NCI-H2196 (cell line): Measurements from ENCODE around the gene KCNA10.

Source experiments
- DNase-seq: peaks from one replicate; lab custom pipeline; 2025; ENCODE audit not compliant: unreplicated experiment; lab: John Stamatoyannopoulos, UW

The KCNA10 gene

DNA sequence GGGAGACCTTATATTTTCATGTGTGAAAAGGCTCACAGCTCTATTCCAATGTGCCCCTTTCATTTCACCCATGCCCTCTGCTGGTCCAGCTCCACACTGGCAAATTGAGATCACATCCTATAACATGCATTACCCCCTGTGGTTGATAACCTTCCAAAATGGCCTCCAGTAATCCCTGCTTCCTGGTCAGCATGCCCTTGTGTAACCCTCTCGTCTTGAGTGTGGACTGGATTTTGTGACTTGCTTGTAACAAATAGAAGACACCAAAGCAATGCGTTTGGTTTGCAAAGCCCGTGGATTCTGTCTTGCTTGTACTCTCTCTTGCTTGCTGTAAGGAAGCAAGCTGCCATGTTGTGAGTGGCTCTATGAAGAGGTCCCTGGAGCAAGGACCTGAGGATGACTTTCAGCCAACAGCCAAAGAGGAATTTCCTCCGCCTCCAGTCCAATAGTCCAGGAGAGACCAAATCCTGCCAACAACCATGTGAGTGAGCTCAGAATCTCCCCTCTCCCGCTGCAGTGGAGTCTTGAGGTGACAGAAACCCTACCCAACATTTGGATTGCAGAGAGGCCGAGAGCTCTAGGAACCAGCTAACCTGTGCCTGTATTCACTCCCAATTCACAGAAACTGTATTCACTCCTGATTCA lies 17.4 kb downstream of the KCNA10 start:
- DNase-seq, result peak; percentile 7

DNA sequence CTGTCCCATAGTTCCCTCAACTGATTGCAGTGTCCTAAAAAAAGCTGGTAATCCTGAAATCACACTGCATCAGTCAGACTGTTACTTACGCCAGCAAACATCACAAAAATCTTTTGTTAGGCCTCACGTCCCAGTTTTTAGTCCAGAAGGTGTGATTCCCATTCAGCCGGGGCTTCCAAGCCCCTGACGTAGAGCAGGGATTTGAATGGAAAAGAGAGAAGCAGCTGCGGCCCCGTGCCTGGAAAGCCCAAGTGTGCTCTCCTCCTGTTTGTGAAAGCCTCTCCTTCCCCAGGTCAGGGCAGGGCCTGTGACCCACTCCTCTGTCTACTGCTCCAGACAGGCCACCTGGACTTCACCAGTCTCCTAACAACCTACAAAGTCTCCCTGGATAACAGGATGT lies 20.7 kb downstream of the KCNA10 start:
- no peak for DNase-seq

DNA sequence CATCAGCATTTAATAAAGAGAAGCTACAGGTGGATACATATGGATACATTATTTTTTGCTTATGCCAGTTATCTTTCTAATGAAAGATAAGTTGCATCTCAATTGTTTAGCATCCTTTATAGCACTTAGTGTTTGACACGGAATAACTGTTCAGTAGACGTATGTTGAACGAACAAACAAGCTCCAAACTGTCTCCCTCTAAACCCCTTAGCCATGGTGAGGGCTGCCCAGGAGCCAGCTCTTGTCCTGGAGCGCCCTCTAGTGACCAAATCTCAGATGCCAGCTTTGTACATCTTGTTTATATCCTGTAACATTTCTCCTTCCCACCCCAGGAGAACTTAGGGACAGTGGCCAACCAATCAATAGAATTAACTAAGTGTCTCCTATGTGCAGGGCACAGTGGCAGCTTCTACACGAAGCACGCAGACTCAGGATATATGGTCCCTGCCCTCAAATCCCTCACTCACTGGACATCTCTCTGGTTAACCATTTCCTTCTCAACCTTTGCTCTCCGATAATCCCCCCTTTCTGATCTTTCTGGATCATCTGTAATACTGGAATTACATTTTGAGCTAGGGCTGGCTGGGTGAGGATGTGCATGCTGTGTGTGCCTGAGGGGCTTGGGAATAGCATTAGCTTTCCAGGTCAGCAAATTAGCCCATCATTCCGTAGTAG lies 22.9 kb downstream of the KCNA10 start:
- peak; percentile 83 for DNase-seq

DNA sequence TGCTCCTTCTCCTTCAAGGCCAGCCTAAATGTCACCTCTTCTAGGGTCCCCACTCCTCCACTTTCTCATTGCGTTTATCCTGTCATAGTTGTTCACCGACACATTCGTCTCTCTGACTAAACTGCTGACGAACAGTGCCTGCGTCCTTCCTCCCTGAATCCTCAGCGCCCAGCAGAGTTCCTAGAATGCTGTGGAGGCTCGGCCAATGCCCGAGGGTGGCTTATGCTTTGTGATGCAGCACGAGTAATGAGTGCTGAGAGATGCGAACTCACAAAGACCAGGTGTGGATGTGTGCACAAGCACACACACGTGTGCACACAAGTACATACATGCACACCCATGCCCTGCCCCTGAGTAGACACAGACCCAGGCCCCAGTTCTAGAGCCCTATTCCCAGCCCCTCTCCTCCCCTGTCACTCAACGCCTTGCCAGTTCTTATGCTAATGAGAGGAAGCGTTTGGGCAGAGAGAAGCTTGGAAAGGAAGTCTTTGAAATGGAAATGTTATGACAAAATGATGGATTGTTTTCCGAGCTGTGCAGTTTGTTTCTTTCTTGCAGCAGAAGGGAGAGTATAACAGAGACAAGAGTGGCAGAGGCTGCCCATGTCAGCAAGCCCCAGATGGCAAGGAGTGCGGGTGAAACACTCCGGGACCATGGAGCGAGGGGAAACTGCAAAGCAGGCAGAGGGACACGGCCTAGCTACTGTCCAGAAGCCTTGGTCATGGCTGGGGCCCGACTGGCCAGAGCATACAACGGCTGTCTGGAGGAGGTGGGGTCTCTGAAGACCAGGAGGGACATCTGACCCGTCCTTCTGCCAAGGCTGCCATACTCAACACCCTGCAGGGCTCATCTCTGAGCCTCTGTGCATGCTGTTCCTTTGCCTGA lies 24.2 kb downstream of the KCNA10 start:
- no peak for DNase-seq

DNA sequence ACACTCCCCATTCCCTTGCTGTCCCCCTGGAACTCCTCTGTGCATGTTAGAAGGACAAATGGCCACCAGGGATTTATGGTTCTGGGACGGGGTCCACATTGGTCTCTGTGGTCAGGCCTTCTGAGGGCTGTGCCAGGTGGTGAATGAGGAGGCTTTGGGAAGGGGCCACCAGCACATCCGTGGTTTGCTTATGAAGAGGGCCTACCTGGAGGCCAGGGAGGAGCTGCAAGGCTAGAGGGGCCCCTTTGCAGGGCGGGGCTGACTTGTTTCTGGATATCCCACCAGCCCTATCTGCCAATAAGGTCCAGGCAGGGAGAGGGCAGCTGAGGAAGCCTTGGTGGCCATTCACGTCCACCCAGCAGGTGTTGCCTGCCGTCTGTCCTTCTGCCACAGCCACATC lies 24.9 kb downstream of the KCNA10 start:
- no peak for DNase-seq

DNA sequence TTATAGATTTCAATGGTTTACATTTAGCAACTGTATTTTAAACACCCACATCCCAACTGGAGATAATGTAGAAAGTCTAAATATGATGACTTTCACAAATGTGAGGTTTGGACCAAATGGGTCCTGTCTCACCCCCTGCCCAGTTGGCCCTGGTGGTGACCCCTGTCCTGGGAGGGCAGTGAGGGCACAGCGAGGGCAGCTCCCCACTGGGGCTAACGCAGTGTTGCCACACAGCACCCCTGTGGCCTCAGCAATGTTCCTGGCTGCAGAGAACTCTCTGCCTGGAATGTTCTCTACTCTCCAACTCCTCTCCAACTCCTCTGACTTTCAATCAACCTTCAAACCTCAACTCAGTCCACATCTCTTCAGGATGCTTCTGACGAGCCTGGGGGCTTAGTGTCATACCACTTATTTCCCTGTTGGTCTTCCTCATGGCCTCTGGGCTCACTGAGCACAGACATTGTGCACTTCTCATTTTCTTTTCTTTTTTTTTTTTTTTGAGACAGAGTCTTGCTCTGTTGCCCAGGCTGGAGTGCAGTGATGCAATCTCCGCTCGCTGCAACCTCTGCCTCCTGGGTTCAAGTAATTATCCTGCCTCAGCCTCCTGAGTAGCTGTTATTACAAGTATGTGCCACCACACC lies 25.8 kb downstream of the KCNA10 start:
- DNase-seq, result no peak

DNA sequence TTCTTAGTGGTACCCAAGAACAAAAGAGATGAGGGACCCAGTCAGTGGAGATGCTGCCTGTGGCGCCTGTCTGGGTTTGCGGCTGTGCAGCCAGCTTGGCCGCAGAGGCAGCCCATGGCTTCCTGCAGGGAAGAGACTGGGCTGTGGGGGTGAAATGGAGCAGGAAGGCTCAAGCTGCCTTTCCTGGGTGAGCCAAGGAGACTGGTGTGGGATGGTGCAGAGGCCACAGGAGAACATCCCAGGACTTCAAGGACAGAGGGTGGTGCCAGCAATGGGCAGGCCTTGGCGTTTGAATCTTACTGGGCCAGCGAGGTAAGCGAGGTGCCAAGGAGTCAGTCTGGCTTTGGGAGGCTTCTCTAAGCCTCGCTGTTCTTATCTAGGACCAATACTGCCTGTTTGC lies 26.4 kb downstream of the KCNA10 start:
- no peak for DNase-seq

DNA sequence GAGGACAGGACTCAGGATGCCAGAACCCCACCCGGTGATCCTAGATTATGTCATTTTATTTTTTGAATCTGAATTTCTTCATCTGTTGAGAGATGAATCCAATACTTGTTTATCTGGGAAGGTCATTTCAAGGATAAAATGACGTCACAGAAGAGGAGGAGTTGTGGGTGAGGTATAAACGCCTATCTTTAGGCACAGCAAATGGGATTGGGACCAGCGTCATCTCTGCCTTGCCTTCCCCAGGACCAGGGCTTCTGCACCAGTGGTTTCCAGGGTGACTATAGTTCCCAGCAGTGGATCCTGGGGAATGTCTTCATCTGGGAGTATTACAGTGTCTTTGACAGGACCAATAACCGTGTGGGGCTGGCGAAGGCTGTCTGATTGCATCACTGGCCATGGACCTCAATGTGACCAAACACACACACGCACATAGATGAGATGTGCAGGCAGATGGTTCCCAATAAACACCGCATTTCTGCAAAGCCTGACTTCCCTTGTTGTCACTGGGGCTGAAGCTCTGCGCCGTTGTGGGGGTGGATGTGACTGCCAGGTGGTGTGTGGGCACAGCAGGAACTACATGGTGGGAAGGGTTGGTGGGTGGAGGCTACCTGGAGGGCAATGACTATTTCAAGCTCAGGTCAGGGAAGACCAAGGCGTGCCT lies 28.1 kb downstream of the KCNA10 start:
- no peak for DNase-seq

DNA sequence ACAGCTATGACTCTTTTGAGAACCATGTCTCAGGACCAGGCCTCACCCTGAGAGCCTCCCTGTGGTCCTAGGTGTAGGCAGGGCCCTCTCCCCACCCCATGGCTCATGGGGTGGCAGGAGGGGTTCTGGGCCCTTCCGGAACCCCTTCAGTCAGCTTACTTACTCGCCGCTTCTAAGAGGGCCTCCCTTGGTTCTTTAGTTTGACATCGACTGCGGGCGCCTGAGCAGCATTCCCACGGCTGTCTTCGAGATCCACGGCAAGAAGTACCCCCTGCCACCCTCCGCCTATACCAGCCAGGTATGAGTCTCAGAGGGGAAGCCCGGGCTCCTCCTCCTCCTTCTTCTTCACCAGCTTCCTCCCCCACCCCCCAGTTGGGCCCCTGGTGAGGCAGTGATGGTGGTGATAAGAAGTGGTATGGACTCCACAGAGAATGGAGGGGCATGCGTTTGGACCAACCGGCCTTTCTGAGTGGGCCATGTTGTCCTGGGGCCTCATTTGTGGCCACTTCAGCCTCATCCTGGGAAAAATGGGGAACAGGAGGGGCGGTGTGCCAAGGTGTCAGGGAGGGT lies 28.9 kb downstream of the KCNA10 start:
- DNase-seq, result no peak

DNA sequence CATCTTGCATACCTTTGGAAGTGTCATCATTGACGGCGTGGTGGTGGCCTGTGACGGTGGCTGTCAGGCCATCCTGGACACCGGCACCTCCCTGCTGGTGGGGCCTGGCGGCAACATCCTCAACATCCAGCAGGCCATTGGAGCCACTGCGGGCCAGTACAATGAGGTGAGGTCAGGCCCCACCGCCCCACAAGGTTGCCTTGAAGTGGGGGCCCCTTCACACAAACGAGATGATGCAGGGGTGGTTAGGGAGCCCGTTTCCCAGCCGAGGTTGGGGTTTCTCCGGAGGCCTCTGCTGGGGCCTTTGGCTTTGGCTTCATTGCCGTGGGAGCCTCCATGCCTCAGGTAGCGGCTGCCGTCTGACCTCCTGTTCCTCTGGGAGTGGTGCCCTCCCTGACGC lies 29.6 kb downstream of the KCNA10 start:
- no peak for DNase-seq

DNA sequence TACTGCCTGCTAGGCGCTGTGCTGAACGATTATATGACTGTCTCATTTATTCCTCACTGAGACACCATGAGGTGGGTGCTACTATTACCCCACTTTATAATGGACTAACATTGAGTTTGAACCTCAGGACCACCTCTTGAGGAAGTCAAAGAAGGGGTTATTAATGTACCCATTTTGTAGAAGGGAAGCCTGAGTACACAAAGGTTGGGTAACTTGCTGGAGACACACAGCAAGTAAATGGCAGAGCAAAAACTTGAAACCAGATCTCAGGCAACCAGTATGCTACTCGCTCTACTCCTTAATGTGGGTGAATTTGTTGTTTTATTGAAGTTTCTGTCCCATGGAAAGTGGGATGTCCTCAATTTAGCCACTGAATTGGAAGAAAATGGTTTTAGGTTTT lies 30.1 kb downstream of the KCNA10 start:
- no peak for DNase-seq

DNA sequence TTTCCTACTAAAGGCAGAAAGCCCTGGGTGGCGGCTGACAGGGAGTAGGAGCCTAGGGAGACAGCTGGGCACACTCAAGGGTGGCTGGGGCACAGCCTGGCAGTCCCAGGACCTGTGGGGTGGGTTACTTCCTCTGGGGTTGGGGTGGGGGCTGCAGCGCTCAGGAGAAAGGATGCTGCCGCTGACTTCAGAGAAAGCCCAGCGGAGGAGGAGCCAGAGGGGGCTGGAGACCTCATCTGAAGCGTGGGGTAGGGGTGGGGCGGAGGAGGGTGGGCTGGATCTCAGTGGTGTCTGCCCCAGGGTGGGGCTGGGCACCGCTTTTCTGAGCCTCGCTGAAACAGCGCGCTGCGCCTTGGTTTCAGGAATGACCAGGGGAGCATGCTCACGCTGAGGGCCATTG lies 30.8 kb downstream of the KCNA10 start:
- DNase-seq, result no peak

DNA sequence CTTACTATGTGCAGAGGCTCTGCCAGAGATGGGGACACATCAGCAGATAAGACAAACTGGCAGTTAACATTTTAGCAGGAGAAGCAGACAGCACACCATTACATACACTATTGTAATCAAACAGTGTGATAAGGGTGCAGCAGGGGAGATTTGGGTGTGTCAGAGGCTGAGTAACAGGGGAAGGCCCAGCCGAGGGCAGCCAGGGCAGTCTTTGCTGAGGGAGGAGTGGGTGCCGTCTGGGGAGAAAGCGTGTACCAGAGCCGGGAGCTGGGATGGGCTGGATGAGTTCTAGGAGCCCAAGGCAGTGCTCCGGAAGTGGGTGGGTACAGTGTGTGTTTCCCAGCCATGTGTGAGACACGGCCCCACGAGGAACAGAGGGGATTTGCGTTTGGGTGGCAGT lies 31.2 kb downstream of the KCNA10 start:
- DNase-seq, result no peak

DNA sequence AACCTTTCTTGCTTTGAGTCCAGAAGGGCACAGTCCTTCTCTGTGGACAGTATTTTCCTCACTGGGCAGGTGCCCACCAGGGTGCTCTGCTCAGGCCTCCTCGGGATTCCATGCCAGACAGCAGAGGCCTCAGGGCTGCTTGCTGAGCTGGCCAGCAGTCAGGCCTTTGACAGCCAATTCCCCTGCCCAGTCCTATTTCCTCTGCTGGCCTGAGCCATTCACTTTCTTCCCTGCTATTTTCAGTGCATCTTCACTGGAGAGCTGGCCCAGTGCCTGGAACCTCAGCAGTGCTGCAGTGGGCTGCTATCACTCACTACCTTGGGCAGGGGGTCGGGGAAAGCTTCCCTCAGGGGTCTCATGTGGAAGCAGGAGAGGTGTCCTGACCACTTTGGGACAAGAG lies 33.2 kb downstream of the KCNA10 start:
- DNase-seq, result no peak

DNA sequence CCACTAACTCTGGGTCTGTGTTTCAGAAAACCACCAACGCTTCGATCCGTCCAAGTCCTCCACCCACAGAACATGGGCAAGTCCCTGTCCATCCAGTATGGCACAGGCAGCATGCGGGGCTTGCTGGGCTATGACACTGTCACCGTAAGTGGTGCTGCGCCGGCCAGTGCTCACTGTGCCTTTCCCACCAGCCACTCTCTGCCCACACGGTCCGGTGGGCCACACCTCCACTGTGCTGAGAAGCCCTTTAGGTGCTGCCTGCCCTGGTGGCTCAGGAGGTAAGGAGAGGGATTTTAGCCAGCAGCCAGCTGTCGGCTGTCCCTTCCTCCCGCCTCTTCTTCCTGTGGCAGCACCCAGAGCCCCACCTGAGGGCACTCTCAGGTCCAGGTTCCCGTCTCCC lies 34.2 kb downstream of the KCNA10 start:
- no peak for DNase-seq

DNA sequence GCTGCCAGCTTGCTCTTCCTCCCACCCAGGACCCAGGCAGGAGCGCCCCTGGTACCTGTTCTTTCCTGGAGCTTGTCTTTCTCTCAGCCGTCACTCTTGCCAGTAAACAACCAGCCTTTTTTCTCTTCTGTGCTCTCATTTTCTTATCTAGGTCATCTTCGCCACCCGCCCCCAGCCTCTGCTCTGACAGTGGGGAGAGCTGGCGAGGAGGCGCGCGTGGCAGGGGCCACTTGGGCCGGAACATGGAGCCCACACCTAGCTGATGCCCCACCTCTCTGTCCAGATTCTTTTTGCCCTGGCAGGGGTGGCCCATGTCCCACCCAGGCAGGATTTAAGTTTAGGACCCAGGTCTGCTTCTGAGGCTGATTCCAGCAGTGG lies 35.7 kb downstream of the KCNA10 start:
- DNase-seq, result no peak

DNA sequence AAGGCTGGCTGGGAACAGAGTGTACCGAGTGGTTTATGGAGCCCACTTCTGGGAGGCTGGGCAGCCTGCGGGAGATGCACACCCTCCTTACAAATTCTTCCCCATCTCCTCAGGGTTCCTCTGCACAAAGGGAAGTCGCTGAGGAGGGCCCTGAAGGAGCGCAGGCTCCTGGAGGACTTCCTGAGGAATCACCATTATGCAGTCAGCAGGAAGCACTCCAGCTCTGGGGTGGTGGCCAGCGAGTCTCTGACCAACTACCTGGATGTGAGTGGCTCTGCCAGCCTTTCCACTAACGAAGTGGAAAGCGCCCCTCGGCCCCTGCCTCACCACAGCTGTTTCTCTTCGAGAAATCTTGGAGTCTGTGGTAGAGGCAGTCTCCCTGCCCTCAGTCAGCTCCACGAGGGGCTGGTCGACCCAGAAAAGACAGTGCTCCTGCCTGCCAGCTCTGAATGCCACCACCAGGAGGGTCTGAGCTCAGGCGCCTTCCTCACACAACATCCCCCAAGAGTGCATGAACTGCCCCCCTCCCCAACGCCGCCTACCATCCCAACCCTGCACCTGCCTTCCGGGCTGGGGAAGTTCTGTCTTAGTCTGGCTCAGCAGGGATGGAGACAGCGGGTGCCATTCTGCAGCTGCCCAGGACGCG lies 36.2 kb downstream of the KCNA10 start:
- no peak for DNase-seq

DNA sequence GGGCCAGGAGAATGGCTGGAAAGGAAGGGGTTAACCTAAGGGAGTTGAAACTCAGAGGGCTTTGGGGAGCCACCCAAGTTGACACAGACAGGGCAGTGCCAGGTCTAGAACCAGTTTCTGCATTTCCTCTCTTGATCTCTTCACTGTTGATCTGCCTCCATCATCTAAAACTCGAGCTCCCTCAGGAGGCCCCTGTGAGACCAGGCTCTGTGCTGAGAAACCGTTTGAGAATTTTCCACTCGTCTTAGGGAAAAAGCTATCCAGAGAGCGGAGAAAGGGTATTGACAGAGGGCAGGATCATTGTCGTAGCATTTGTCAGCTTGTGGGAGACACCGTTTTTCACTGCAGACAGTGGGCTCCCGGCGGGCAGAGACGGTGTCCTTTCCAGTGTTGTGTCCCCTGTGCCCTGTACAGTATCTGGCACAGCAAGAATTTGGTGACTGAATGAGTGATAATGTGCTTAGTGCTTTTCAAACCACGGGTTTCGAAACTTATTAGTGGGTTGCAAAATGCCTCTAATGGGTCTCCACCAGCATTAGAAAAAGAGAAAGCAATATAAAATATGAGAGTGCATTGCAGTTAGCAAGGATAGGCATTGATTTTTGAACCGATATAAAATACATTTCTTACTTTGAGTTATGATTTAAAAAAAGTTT lies 36.9 kb downstream of the KCNA10 start:
- DNase-seq, result no peak

DNA sequence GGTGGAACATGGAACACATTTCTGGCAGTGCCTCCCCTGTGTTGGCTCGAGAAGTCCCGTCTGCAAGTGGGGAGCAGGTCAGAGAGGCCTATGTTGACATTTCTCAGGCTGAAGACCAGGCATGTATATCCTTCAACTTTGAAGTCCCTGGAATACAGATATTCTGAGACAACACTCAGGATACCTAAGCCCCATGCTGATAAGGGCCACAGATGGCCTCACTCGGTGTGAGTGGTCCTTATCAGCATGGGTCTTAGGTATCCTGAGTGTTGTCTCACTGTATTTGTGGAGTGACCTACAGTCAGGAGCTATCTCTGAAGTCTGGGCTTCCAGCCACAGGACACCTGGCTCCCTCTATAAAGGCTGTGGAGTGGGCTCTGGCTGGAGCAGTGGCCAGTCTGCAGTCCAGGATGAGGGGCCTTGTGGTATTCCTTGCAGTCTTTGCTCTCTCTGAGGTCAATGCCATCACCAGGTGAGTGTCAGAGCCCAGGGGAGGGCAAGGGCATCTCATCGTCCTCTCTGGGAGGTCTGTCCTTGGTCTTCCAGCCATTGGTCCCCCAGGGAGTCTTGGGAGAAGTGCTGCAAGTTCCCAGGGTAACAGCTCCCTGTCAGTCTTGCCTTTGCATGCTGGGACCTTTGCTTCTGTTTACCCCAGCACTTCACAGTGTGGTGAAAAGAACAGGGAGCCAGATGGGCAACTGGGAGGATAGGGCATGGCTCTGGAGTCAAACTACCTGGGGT lies 38.4 kb downstream of the KCNA10 start:
- no peak for DNase-seq
